ENCODE measurements around the gene TNFRSF8.

Gene TNFRSF8

DNA sequence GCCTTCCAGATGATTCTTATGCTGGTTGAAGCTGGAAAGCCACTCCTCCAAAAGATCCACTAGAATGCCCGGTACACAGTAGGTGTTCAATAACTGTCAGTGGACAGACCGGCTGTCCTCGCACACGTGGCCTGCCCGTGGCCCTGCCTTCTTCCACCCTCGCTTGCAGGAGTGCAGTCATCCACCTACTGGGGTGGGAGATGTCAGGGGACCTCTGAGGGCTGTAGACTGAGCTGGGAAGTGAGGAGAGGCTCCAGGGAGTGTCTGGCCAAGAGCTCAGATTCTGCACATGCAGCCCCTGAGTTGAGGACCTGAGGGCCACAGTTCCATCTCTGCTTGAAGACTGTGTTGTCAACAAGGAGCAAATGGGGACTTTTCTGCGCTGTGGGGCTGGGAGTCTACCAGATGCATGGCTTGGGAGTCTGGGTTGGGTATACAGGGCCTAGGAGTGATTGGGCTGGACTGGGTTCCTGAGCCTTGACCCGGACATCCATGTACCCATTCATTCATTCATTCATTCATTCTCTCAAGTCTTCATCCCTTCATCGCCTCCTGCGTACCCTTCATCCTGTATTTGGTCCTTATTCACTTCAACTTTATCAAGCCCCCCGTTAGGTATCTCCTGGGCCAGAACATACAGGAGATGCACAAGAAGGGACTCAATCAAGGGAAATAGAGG, 99.5 kb downstream of the TNFRSF8 start:
- Histone ChIP-seq H3K27ac (ENCODE audit: low read depth, low read length, poor library complexity, severe bottlenecking) (no peak overlapping the region), H3K79me2 (ENCODE audit: insufficient read depth, low read length) (no peaks in the 10 kb centered on the region), H3K9ac (ENCODE audit: low read length) (no peak overlapping the region), H3K4me1 (ENCODE audit: insufficient read depth, low read length, severe bottlenecking) (no peaks in the 10 kb centered on the region), H3K36me3 (ENCODE audit: insufficient read depth, low read length) (no peaks in the 10 kb centered on the region), H3K27me3 (ENCODE audit: insufficient read depth, low read length) (peaks cover 8% of the 10 kb centered on the region; the same call in 1 of the 2 replicates), H4K20me1 (ENCODE audit: insufficient read depth, low read length) (no peaks in the 10 kb centered on the region), H2AFZ (ENCODE audit: low read length) (no peak overlapping the region), H3F3A (ENCODE audit: insufficient read depth, low read length) (no peaks in the 10 kb centered on the region), H3K9me3 (ENCODE audit: low read length) (no peaks in the 10 kb centered on the region), H3K4me3 (ENCODE audit: low read depth, low read length, poor library complexity, severe bottlenecking) (no peak overlapping the region), H3K4me2 (ENCODE audit: low read length) (no peak overlapping the region), H3K9me2 (ENCODE audit: low read depth, low read length) (no peaks in the 10 kb centered on the region)
- no peak for TF ChIP-seq EZH2 (IDR thresholded peaks at IDR 0.05; ENCODE audit: borderline replicate concordance, low read length)
- TF ChIP-seq, protein P1, sequence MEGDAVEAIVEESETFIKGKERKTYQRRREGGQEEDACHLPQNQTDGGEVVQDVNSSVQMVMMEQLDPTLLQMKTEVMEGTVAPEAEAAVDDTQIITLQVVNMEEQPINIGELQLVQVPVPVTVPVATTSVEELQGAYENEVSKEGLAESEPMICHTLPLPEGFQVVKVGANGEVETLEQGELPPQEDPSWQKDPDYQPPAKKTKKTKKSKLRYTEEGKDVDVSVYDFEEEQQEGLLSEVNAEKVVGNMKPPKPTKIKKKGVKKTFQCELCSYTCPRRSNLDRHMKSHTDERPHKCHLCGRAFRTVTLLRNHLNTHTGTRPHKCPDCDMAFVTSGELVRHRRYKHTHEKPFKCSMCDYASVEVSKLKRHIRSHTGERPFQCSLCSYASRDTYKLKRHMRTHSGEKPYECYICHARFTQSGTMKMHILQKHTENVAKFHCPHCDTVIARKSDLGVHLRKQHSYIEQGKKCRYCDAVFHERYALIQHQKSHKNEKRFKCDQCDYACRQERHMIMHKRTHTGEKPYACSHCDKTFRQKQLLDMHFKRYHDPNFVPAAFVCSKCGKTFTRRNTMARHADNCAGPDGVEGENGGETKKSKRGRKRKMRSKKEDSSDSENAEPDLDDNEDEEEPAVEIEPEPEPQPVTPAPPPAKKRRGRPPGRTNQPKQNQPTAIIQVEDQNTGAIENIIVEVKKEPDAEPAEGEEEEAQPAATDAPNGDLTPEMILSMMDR (IDR thresholded peaks at IDR 0.05; ENCODE audit: low read length), result no peak

DNA sequence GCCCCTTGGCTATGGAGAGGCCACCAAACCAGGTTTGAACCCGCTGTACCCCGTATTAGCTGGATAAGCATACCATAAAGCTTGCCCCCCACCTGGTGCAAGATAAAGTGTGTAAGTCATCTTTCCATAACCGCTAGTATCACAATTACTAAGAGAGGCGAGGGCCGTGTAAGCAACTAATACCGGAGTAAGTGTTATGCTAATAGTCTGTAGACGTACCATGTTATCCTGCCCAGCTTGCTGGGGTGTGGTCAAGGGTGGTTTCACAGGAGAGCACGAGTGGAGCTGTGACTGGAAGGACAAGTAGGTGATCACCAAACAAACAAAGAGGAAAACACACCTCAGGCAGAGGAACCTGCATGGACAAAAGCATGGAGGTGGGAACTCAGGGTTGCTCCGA, 100.1 kb downstream of the TNFRSF8 start:
- H3K9me3 ChIP-seq (ENCODE audit: low read length), result no peaks in the 10 kb centered on the region
- H3F3A ChIP-seq (ENCODE audit: insufficient read depth, low read length), result no peaks in the 10 kb centered on the region
- H3K4me1 ChIP-seq (ENCODE audit: insufficient read depth, low read length, severe bottlenecking), result no peaks in the 10 kb centered on the region
- no peaks in the 10 kb centered on the region for H4K20me1 ChIP-seq (ENCODE audit: insufficient read depth, low read length)
- no peak overlapping the region for H3K9ac ChIP-seq (ENCODE audit: low read length)
- H3K27ac ChIP-seq (ENCODE audit: low read depth, low read length, poor library complexity, severe bottlenecking), result no peak overlapping the region
- TF ChIP-seq, protein P1 (IDR thresholded peaks at IDR 0.05; ENCODE audit: low read length), result no peak
- no peak for TF ChIP-seq EZH2 (IDR thresholded peaks at IDR 0.05; ENCODE audit: borderline replicate concordance, low read length)
- no peaks in the 10 kb centered on the region for H3K36me3 ChIP-seq (ENCODE audit: insufficient read depth, low read length)
- no peaks in the 10 kb centered on the region for H3K79me2 ChIP-seq (ENCODE audit: insufficient read depth, low read length)
- H3K9me2 ChIP-seq (ENCODE audit: low read depth, low read length), result no peaks in the 10 kb centered on the region
- peaks cover 8% of the 10 kb centered on the region; the same call in 1 of the 2 replicates for H3K27me3 ChIP-seq (ENCODE audit: insufficient read depth, low read length)
- no peak overlapping the region for H3K4me3 ChIP-seq (ENCODE audit: low read depth, low read length, poor library complexity, severe bottlenecking)
- no peak overlapping the region for H2AFZ ChIP-seq (ENCODE audit: low read length)
- H3K4me2 ChIP-seq (ENCODE audit: low read length), result no peak overlapping the region

DNA sequence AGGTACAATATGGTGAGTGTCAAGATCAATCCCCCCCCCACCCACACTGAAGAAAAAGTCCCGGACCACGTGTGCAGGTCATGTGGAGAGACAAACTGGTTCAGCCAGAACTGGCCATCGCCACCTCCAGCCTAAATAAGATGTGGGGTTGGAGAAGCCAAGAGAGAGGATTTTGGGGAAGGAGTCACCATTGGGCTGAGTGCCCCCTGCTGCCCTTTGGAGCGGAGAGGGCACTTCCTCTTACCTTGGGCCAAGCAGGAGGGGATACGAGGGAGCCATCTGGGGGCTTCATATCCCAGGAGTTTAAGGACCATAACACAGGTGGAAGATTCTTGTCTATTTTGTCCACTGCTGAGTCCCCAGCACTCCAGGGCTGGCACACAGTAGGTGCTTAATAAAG, 101.1 kb downstream of the TNFRSF8 start:
- Histone ChIP-seq H3K27ac (ENCODE audit: low read depth, low read length, poor library complexity, severe bottlenecking) (no peak overlapping the region), H3K9me3 (ENCODE audit: low read length) (no peaks in the 10 kb centered on the region), H4K20me1 (ENCODE audit: insufficient read depth, low read length) (no peaks in the 10 kb centered on the region), H3K4me2 (ENCODE audit: low read length) (no peak overlapping the region), H3K27me3 (ENCODE audit: insufficient read depth, low read length) (peaks cover 8% of the 10 kb centered on the region; the same call in 1 of the 2 replicates), H3K36me3 (ENCODE audit: insufficient read depth, low read length) (no peaks in the 10 kb centered on the region), H2AFZ (ENCODE audit: low read length) (no peak overlapping the region), H3K79me2 (ENCODE audit: insufficient read depth, low read length) (no peaks in the 10 kb centered on the region), H3F3A (ENCODE audit: insufficient read depth, low read length) (no peaks in the 10 kb centered on the region), H3K9me2 (ENCODE audit: low read depth, low read length) (no peaks in the 10 kb centered on the region), H3K4me3 (ENCODE audit: low read depth, low read length, poor library complexity, severe bottlenecking) (no peak overlapping the region), H3K9ac (ENCODE audit: low read length) (no peak overlapping the region), H3K4me1 (ENCODE audit: insufficient read depth, low read length, severe bottlenecking) (no peaks in the 10 kb centered on the region)
- TF ChIP-seq EZH2 (IDR thresholded peaks at IDR 0.05; ENCODE audit: borderline replicate concordance, low read length), result no peak
- TF ChIP-seq, protein P1 (IDR thresholded peaks at IDR 0.05; ENCODE audit: low read length), result no peak
